ENCODE data around the gene KCNK2.

DNA sequence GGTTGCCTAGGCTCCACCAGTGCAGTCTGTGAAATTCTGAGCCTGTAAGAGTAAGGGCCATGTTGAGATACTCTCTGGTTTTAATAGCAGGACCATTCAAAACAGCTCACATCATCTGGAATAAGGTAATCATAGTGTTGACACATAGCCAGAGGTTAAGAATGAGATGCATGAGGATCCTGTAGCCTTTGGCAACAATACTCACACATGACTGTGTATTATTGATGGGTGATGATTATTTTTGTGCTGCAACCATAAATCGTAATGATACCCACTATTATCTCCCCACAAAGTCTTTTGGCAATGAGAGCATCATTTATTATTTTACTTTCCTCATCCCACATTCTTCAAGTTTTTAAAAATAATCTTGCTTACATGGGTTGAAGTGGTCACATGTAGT, 35.5 kb downstream of the KCNK2 start:
- TF ChIP-seq, protein P1, sequence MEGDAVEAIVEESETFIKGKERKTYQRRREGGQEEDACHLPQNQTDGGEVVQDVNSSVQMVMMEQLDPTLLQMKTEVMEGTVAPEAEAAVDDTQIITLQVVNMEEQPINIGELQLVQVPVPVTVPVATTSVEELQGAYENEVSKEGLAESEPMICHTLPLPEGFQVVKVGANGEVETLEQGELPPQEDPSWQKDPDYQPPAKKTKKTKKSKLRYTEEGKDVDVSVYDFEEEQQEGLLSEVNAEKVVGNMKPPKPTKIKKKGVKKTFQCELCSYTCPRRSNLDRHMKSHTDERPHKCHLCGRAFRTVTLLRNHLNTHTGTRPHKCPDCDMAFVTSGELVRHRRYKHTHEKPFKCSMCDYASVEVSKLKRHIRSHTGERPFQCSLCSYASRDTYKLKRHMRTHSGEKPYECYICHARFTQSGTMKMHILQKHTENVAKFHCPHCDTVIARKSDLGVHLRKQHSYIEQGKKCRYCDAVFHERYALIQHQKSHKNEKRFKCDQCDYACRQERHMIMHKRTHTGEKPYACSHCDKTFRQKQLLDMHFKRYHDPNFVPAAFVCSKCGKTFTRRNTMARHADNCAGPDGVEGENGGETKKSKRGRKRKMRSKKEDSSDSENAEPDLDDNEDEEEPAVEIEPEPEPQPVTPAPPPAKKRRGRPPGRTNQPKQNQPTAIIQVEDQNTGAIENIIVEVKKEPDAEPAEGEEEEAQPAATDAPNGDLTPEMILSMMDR (IDR thresholded peaks at IDR 0.05) = no peak
- no peak for TF ChIP-seq POLR2A (IDR thresholded peaks at IDR 0.05)
